HK-2 (cell line): ENCODE measurements around the gene TAF11L13.

Experiments
- DNase-seq: peaks from one replicate; pipeline ENCODE4 v3.0.0-alpha.2; 2018; ENCODE audit not compliant: unreplicated experiment

The TAF11L13 gene

DNA sequence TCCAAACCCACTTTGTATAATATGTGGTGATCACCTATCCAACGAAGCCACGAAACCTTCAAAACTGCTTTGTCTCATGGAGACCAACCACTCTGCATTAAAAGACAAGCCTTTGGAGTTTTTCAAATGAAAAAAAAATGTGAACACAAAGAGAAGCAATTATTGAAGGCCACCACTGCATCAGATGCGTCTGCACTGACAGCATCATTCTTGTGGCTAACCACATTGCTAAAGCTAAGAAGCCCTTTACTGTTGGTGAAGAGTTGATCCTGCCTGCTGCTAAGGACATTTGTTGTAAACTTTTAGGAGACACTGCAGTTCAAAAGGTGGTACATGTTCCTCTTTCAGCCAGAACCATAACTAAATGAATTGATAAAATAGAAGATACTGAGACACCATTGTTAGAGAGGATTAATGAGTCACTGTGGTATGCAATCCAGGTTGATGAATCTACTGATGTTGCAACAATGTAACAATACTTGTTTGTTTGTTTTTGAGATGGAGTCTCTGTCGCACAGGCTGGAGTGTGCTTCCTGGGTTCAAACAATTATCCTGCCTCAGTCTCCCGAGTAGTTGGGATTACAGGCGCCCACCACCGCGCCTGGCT is 47.8 kb downstream of the TAF11L13 start:
- DNase-seq = no peak

DNA sequence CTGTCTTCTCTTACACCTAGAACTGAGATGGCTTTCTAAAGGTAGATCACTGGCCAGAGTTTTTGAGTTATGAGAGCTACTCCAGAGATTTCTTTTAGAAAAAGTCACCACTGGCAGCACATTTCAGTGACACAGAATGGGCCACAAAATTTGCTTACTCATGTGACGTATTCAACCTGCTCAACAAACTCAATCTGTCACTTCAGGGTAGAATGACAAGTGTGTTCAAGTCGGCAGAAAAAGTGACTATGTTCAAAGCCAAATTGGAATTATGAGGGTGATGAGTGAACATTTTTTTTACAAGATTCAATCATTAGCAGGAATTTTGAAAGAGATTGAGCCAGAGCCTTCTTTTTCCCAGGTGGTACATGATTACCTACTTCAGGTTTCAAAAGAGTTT is 48.8 kb downstream of the TAF11L13 start:
- no peak for DNase-seq
